ENCODE measurements around the gene CRELD2. TPM values are rescaled to one million over a fixed set of nuclear protein-coding genes. Genes with fewer than 3 reads are reported as not detected.

CRELD2 gene
- total and polyA plus RNA-seq, 2 of the 13 experiments (the other 11 are each of a cell fraction or from before 2014, with no cell fraction given), result 17.2 to 44.7 TPM

DNA sequence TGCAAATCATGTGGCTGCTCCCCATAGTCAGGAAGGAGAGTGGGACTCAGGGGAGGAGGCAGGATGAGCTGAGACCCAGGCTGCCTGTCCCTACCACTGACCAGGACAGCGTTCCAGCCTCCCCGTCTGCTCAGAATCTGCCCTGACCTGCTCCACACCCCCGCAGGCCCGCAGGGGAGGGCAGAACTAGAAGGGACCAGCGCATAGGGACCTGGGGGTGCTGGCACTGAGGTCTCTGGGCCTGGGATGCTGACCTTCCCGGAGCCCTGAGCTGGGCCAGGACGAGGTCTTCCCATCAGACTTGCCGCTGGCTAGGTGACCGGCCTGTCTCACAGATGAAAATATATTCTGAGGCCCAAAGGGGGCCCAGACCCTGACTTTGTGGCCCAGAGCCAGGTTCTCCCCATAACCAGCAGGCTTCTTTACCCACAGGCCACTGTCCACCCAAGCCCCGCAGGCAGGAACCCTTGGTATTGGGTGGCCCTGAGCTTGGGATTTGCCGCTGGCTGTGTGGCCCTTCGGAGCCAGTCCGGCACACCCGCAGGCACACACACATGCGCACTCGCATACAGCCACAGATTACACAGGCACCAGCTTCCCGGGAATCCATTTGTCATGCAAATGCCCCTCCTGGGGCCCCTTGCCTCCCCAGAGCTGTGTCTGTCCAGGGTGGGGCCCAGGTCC is 28.3 kb downstream of the CRELD2 start:
- Histone ChIP-seq H2AFZ (ENCODE audit: low read length) (no peak overlapping the region), H3K4me1 (ENCODE audit: insufficient read depth, low read length) (peaks cover 93% of the 10 kb centered on the region), H3K9ac (ENCODE audit: insufficient read depth, low read depth, low read length) (peak overlapping the region; percentile 81), H3K27me3 (ENCODE audit: control insufficient read depth in 1 of 2, insufficient read depth in 2 of 2, low read length in 2 of 2) (no peaks in the 10 kb centered on the region), H3K36me3 (replicated peaks in 1 of 2; ENCODE audit: control insufficient read depth in 1 of 2, insufficient read depth in 2 of 2, low read length in 2 of 2) (no peaks in the 10 kb centered on the region), H4K20me1 (ENCODE audit: insufficient read depth, low read length) (no peaks in the 10 kb centered on the region), H3K79me2 (ENCODE audit: insufficient read depth, low read length) (peaks cover 3% of the 10 kb centered on the region), H3K4me3 (replicated peaks in 1 of 3; ENCODE audit: insufficient read depth in 1 of 3, low read depth in 2 of 3, low read length in 3 of 3) (peak overlapping the region; percentile 40 to 74 (median 60); a peak in 5 of 6 replicates), H3K9me3 (ENCODE audit: low read length) (no peaks in the 10 kb centered on the region), H3K27ac (ENCODE audit: extremely low read length, insufficient read depth, low read length) (peak overlapping the region; percentile 45), H3K4me2 (ENCODE audit: low read depth, low read length) (peak overlapping the region; percentile 92)
- FAIRE-seq, result no peak
- peak; percentile 75 for DNase-seq (ENCODE audit: low spot score)
- CTCF ChIA-PET (ENCODE audit: low intra/inter-chr PET ratio, low total read pairs), result no interaction called here
- intact Hi-C loops (cut with micrococcal nuclease; ENCODE audit: unreplicated experiment), result no loop called here
- POLR2A ChIA-PET, result interaction anchor here (1.0 to 18.6 kb wide), 5 partner anchors 8 to 121 kb away, joined by 3 to 722 read pairs (median 5); partner anchors contain the start of gene PIM3
- peak; percentile 3; the same call in 2 of the 3 replicates for ATAC-seq
- WGBS (ENCODE audit: low lambda C conversion rate), result 7% methylated on average over 7 of the region's 17 CpGs
- no TSS peak for BruUV-seq (replicated peaks)
- in situ Hi-C loops (cut with HindIII; ENCODE audit: extremely low pct_ligation_motif_present, low pct_unique_long_range_greater_than_20kb), result no loop called here
- TF ChIP-seq ZFP1 (CRISPR knock-in tag; IDR thresholded peaks at IDR 0.05), result no peak
- no peak; the same call in 1 of the 2 replicates for TF ChIP-seq SALL1 (CRISPR knock-in tag; IDR thresholded peaks at IDR 0.05)
- TF ChIP-seq ZNF570 (CRISPR knock-in tag; IDR thresholded peaks at IDR 0.05; ENCODE audit: borderline replicate concordance), result no peak
- TF ChIP-seq ZC3H13 (CRISPR knock-in tag; IDR thresholded peaks at IDR 0.05), result no peak; the same call in 1 of the 2 replicates
- TF ChIP-seq MTERF4 (CRISPR knock-in tag; IDR thresholded peaks at IDR 0.05), result no peak
- no peak for TF ChIP-seq ZNF446 (CRISPR knock-in tag; IDR thresholded peaks at IDR 0.05)
- TF ChIP-seq FOXA3 (CRISPR knock-in tag; IDR thresholded peaks at IDR 0.05), result peak; percentile 22; the same call in 1 of the 2 replicates
- no peak for TF ChIP-seq TBP (CRISPR knock-in tag; IDR thresholded peaks at IDR 0.05)
- TF ChIP-seq, protein P1, sequence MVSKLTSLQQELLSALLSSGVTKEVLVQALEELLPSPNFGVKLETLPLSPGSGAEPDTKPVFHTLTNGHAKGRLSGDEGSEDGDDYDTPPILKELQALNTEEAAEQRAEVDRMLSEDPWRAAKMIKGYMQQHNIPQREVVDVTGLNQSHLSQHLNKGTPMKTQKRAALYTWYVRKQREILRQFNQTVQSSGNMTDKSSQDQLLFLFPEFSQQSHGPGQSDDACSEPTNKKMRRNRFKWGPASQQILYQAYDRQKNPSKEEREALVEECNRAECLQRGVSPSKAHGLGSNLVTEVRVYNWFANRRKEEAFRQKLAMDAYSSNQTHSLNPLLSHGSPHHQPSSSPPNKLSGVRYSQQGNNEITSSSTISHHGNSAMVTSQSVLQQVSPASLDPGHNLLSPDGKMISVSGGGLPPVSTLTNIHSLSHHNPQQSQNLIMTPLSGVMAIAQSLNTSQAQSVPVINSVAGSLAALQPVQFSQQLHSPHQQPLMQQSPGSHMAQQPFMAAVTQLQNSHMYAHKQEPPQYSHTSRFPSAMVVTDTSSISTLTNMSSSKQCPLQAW (CRISPR knock-in tag; IDR thresholded peaks at IDR 0.05), result no peak; the same call in 1 of the 2 replicates
- no peak for TF ChIP-seq ZNF550 (CRISPR knock-in tag; IDR thresholded peaks at IDR 0.05; ENCODE audit: borderline replicate concordance)
- no peak for TF ChIP-seq ZFP36L2 (CRISPR knock-in tag; IDR thresholded peaks at IDR 0.05)
- TF ChIP-seq HNRNPLL (IDR thresholded peaks at IDR 0.05; ENCODE audit: low read depth, low read length, poor library complexity, severe bottlenecking), result no peak
- no peak for TF ChIP-seq ZNF572 (CRISPR knock-in tag; IDR thresholded peaks at IDR 0.05)
- 0 out of 2 replicates have a peak, but pooled peaks have one; percentile 43 for TF ChIP-seq SMAD1 (CRISPR knock-in tag; IDR thresholded peaks at IDR 0.05; ENCODE audit: borderline replicate concordance, low read depth)

Data from HepG2 (cell line).